KBM-7 (cell line): ENCODE data around the gene PRM3.
A peak's percentile ranks its signal among the peaks of the same experiment; 100 is the strongest.

Experiments used
- DNase-seq: peaks from one replicate; pipeline ENCODE4 v3.0.0-alpha.2; 2015
- in situ Hi-C: fragments of 300-500 bp; cut with MboI; formaldehyde crosslinking; loops from 2 replicates; pipeline ENCODE4 v1.14.3; 2020; ENCODE audit warnings: low sequenced_read_pairs, low pct_unique_long_range_greater_than_20kb, mixed read lengths

The PRM3 gene

DNA sequence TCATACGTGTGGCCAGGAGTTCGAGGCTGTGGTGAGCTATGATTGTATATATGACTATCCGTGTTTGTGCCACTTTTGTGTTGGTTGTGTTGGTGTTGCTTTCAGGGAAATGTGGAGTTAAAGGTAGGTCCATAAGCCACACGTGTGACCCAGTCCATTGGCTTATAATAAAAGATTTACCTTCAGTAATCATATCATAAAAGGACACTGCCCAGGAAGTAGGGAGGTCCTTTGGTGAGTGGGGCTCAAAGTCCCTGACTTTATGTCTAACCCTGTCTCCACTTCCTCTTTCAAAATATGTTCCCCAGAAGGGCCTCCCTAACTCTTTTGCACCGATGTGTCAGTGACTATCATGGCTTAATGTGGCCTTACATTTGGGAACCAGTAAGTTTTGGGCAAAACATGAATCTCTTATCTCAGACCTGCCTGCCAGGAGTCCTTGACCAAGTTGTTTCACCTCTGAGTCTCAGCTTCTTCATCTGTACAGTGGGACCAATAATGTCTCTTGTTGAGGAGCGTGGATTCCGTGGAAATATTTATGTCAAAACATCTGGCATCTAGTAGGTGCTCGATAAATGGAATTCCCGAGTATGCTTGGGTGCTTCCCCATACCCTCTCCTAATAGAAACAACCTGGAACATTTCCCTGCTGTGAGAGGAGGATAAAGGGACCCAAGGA is 9.1 kb downstream of the PRM3 start:
- in situ Hi-C loops, result no loop called here
- DNase-seq, result no peak

GRCh38 chr16:11263737-11264136 is 9.7 kb downstream of the PRM3 start:
- DNase-seq, result peak; percentile 43
- in situ Hi-C loops, result no loop called here

GRCh38 chr16:11262915-11263314 is 10.5 kb downstream of the PRM3 start:
- DNase-seq, result no peak
- in situ Hi-C loops, result no loop called here

GRCh38 chr16:11260596-11260966 is 12.8 kb downstream of the PRM3 start:
- in situ Hi-C loops, result no loop called here
- DNase-seq, result no peak

GRCh38 chr16:11259655-11260595 is 13.5 kb downstream of the PRM3 start:
- no peak for DNase-seq
- in situ Hi-C loops, result no loop called here

GRCh38 chr16:11258553-11259492 is 14.6 kb downstream of the PRM3 start:
- in situ Hi-C loops, result no loop called here
- no peak for DNase-seq

GRCh38 chr16:11257131-11257938 is 16.1 kb downstream of the PRM3 start:
- in situ Hi-C loops, result no loop called here
- peak; percentile 84 for DNase-seq

GRCh38 chr16:11256661-11257130 is 16.7 kb downstream of the PRM3 start:
- no peak for DNase-seq
- in situ Hi-C loops, result no loop called here

DNA sequence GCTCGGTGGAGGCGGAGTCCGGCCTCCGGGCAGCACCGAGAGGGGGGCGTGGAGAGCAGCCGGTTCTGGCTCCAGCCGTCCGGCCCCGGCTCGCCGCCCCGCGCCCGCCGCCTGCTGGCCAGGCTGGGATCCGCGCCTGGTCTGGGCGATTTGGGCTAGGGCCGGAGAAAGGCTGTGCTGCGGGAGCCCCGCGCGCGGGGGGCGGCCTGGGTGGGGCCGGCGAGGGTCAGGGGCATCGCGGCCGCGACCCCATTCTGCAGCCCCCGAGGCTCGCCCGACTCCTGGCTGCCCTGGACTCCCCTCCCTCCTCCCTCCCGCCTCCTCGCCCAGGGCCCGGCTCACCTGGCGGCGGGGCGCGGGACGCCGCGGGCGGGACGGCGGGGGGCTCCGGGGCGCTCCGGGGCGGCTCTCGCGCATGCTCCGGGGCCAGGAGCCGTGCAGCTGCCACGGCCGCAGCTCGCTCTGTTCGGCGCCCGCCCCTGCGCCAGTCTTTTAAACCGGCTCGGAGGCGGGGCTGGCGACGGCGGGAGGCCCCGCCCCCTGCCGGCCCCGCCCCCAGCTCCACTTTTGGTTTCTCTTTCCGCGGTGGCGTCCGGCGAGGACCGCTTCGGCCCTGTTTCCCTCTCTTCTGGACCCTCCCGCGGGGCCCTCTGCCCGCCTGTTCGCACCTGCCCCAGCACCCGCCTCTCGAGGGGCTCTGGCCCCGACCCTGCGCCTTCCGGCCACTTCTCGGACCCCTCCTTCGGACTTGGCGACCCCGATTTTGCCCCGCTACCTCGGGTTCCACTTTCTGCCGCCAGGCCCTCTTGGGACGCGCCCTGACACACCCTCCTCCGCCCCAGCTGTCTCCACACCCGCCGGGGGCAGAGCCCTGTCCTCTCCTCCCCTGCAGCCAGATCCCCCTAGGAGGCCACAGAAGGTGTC is 17.4 kb downstream of the PRM3 start, which contains the start of gene SOCS1:
Gene SOCS1, minus strand, starts transcription at position 468 of the 924 bp plus-strand sequence. CDS start 726 bp downstream, outside the sequence.
- DNase-seq, result peak; percentile 86
- in situ Hi-C loops, result no loop called here

GRCh38 chr16:11254913-11255736 is 18.3 kb downstream of the PRM3 start:
- in situ Hi-C loops, result no loop called here
- DNase-seq, result peak; percentile 55

GRCh38 chr16:11253995-11254912 is 19.2 kb downstream of the PRM3 start:
- no peak for DNase-seq
- in situ Hi-C loops, result no loop called here

GRCh38 chr16:11253009-11253994 is 20.1 kb downstream of the PRM3 start:
- in situ Hi-C loops, result no loop called here
- DNase-seq, result peak; percentile 42

- in situ Hi-C loops, result no loop called here
- no peak for DNase-seq
Measured at GRCh38 chr16:11252482-11252931, 20.9 kb downstream of the PRM3 start.
